VCaP (cell line): ENCODE measurements around the gene CCDC174.

ENCODE experiments used
- H3K27ac ChIP-seq: fragments of 450-650 bp; 2 replicates; pipeline ENCODE4 v1.5.1; 2017
- CTCF ChIP-seq: fragments of 450-650 bp; conservative IDR thresholded peaks from 2 replicates; pipeline ENCODE4 v1.5.1; 2017; ENCODE audit warnings: mild to moderate bottlenecking, moderate library complexity

CCDC174 gene

DNA sequence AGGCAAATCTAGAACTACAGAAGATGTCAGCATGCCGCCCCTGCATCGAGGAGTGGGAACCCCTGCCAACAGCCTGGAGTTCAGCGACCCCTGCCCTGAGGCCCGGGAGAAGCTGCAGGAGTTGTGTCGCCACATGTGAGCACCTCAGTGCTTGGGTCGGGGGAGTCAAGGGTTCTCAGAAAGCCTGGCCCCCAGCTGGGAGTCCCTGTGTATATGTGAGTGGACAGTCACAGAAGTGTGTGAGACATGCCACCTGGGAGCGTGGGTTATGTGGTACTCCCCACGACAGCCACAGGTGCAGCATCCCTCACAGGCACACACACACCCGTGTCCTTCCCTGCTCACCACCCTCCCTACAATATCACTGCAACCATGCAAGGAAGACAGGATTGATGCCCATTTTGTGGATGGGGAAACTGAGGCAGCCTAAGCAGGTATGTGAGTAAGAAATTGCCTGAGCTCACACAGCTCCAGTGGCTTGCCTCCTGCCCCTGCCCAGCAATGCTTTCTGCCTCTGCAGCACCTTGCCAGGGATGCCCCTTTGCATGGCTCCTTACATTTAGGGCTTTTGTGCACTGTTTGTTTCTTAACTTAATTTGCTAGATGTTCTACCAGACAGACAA, 51.7 kb downstream of the CCDC174 start:
- no peak overlapping the region for H3K27ac ChIP-seq
- TF ChIP-seq CTCF = no peak

DNA sequence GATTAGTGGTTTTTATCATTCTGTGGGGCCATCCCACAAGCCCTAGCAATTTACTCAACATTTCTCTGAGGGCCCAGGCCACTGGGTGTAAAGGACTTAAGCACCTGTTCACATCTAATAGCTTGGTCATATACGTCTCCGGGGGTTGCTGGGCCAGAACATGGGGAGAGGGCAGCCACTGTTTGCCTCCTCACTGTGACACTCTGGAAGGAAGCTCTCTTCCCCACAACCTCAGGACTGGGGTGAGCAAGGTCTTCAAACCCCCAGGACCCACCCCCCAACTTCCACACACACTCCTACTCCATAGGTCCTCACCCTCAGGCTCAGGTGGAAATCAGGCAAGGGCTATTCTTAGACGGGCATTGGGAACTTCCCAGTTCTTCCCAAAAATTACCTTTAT, 52.2 kb downstream of the CCDC174 start:
- no peak for TF ChIP-seq CTCF
- no peak overlapping the region for H3K27ac ChIP-seq

DNA sequence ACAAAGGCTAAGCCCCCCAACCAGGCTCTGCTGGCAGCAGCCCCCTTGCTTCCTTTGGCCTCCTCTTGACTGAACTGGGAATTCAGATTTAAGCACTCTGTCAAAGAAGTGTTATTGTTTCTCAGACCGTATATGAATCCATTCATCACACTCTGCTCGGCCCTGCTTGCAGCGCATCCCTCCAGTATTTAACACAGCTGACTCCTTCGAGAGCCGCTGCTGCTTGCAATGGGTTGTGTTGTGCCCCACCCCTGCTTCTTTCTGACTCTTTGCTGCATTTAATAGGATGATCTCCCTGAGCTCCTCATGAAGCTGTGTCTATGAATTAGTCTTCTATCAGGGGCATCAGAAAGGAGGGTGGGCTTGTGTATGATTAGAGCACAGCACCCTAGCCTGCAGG, 54.5 kb downstream of the CCDC174 start:
- no peak for TF ChIP-seq CTCF
- H3K27ac ChIP-seq = no peak overlapping the region

DNA sequence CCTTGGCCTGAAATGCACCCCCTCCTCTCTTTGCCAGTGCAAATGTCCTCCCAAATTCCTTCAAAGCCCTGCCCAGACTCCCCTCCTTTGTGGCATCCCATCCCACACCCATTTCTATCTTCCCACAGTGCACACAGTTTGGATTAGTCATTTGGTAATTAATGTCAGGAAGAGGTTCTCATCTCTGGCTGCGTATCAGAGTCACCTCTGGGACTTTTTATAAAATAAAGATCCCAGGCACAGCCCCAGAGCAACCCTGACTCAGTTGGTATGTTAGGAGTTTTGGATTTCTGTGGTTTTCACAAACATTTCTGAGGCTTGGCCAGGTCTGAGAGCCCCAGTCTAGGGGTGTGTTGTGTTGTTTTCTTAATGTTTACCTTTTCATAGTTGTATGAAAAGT, 65.0 kb downstream of the CCDC174 start:
- H3K27ac ChIP-seq = no peak overlapping the region
- no peak for TF ChIP-seq CTCF

DNA sequence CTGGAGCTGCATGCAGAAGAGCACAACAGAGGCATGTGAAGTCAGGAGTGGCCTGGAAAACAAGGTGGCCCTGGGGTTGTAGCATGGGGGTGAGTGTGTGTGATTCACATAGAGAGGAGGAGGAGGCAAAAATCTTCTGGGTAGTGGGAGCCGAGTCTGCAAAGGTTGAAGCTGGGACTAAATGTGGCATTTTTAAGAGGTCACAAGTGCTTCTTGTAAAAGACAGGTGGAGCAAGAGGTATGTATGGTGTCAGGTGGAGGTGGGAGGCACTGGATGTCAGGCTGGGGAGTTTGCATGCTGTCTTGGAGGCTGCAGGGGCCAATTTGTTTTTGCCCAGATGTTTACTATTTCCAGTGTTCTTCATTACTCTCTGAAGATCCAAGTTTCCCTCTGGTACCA, 65.7 kb downstream of the CCDC174 start:
- TF ChIP-seq CTCF = no peak
- no peak overlapping the region for H3K27ac ChIP-seq

DNA sequence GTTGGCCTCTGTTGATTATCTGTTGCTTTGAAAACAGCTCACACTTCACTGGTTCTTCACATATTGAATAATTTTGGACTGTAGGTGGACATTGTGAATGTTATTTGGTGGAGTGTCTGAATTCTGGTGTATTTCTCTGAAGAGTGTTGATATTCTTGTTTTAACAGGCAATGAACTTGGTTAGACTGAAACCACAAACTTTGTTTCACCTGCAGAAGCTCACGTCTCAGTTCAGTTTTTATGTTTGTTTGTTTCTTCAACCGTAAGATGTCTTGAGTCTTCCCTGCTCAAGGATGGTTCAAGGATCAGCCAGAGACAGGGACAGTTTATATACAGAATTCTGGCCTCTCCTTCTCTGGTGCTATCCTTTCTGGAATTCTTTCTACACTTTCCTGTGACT, 67.0 kb downstream of the CCDC174 start:
- no peak overlapping the region for H3K27ac ChIP-seq

DNA sequence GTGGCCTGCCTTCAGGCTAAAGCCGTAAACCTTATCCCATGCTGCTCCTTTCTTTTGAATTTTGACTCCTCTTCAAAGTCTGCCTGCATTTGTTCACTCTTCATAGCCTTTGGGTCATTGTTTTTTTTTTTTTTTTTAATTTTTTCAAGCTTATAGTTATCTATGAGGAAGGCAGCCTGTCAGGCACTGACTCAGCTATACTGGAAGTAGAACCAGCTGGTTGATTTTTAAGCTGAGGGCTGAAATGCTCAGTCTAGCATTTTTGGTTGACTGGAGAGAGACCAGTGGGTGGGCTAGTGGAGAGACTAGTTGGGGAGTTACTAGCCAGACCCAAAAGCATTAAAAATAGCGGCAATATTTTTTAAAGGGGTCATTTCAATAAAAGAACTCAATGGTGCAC, 67.4 kb downstream of the CCDC174 start:
- no peak for TF ChIP-seq CTCF

More for the DNA sequence above, 67.0 kb downstream of the CCDC174 start:
- no peak for TF ChIP-seq CTCF

More for the DNA sequence above, 67.4 kb downstream of the CCDC174 start:
- no peak overlapping the region for H3K27ac ChIP-seq
